SH-SY5Y (cell line): ENCODE data around the gene PRSS12.

ENCODE experiments used
- GATA2 ChIP-seq: IDR thresholded peaks from 2 replicates; pipeline ENCODE4 v1.6.1; 2011; ENCODE audit warnings: mild to moderate bottlenecking, low read depth, low read length
- GATA3 ChIP-seq: IDR thresholded peaks from 2 replicates; pipeline ENCODE4 v1.6.1; 2011; ENCODE audit warnings: low read depth, mild to moderate bottlenecking, low read length, moderate library complexity

GRCh38 chr4:118287711-118288451 lies 64.9 kb downstream of the PRSS12 start:
- TF ChIP-seq GATA2: no peak
- TF ChIP-seq GATA3: no peak
